ENCODE data around the gene SSX7. TPM values are rescaled to one million over a fixed set of nuclear protein-coding genes. Genes with fewer than 3 reads are reported as not detected.
"Not testable (repeated sequence)": the region's sequence is repeated elsewhere in the genome, so short reads cannot be mapped to it uniquely, and the experiment has no call there.

SSX7 gene
- total and polyA plus RNA-seq, 10 donors = not detected

GRCh38 chrX:52608961-52609360 lies 45.7 kb downstream of the SSX7 start:
- no peaks in the 10 kb centered on the region for H3K9me3 ChIP-seq
- no peak overlapping the region for H3K27ac ChIP-seq
- intact Hi-C loops (cut with DNase I; ENCODE audit: low total_unique reads) = no loop called here
- DNase-seq = no peak
- no peak overlapping the region for H3K4me3 ChIP-seq
- no peak for TF ChIP-seq CTCF (IDR thresholded peaks at IDR 0.05 in 8 of 11, conservative IDR thresholded peaks at IDR 0.05 in 3 of 11)
- no peaks in the 10 kb centered on the region for H3K36me3 ChIP-seq
- H3K4me1 ChIP-seq = no peaks in the 10 kb centered on the region
- whole genome bisulfite sequencing, 5 donors = 38 to 75% (median 62%) methylated on average over 1 of the region's 1 CpG
- no peaks in the 10 kb centered on the region for H3K27me3 ChIP-seq (replicated peaks in 1 of 7)

GRCh38 chrX:52603151-52603550 lies 51.5 kb downstream of the SSX7 start:
- H3K4me1 ChIP-seq; H3K27me3 ChIP-seq (replicated peaks in 1 of 7); intact Hi-C loops (cut with DNase I; ENCODE audit: low total_unique reads); H3K9me3 ChIP-seq; H3K4me3 ChIP-seq; H3K36me3 ChIP-seq; DNase-seq; H3K27ac ChIP-seq: not testable (repeated sequence)
- 65 to 100% (median 88%) methylated on average over 1 to 8 of the region's 8 CpGs for WGBS, 5 donors

GRCh38 chrX:52598886-52599285 lies 55.8 kb downstream of the SSX7 start:
- H3K27ac ChIP-seq = no peak overlapping the region
- no peak overlapping the region for H3K4me3 ChIP-seq
- H3K4me1 ChIP-seq = no peaks in the 10 kb centered on the region
- intact Hi-C loops (cut with DNase I; ENCODE audit: low total_unique reads) = no loop called here
- 71 to 95% (median 93%) methylated on average over 4 to 7 of the region's 7 CpGs for WGBS, 5 donors
- H3K9me3 ChIP-seq = no peaks in the 10 kb centered on the region
- no peak for DNase-seq
- H3K36me3 ChIP-seq = no peaks in the 10 kb centered on the region
- no peak for TF ChIP-seq POLR2AphosphoS5 (IDR thresholded peaks at IDR 0.05)
- no peak for TF ChIP-seq CTCF (IDR thresholded peaks at IDR 0.05 in 8 of 11, conservative IDR thresholded peaks at IDR 0.05 in 3 of 11)
- TF ChIP-seq POLR2A (IDR thresholded peaks at IDR 0.05) = no peak
- peaks cover 0 to 6% (median 0%) of the 10 kb centered on the region in 7 donors for H3K27me3 ChIP-seq (replicated peaks in 1 of 7)

GRCh38 chrX:52594658-52595057 lies 60.0 kb downstream of the SSX7 start:
- H3K4me3 ChIP-seq = no peak overlapping the region
- no peak overlapping the region for H3K27ac ChIP-seq
- H3K9me3 ChIP-seq = no peaks in the 10 kb centered on the region
- intact Hi-C loops (cut with DNase I; ENCODE audit: low total_unique reads) = no loop called here
- 87 to 96% (median 93%) methylated on average over 6 of the region's 6 CpGs for WGBS, 5 donors
- no peak for DNase-seq
- TF ChIP-seq CTCF (IDR thresholded peaks at IDR 0.05 in 8 of 11, conservative IDR thresholded peaks at IDR 0.05 in 3 of 11) = no peak
- TF ChIP-seq POLR2A (IDR thresholded peaks at IDR 0.05) = no peak
- TF ChIP-seq POLR2AphosphoS5 (IDR thresholded peaks at IDR 0.05) = no peak
- H3K36me3 ChIP-seq = no peaks in the 10 kb centered on the region
- peaks cover 0 to 6% (median 0%) of the 10 kb centered on the region in 7 donors for H3K27me3 ChIP-seq (replicated peaks in 1 of 7)
- H3K4me1 ChIP-seq = no peaks in the 10 kb centered on the region

Small RNA genes within 50 kb of the gene (small RNA-seq; reads per million reads assigned to genes)
- 0 reads per million in 4 donors for gene AL450023.3
- gene RNA5SP504 = 0 to 0.07 (median 0) reads per million in 4 donors

Other genes with a start within 250 kb of the SSX7 start
- gene XAGE1A, start 159.1 kb downstream of the SSX7 start, total RNA-seq = not detected
- gene XAGE1A, start 159.1 kb downstream of the SSX7 start, polyA plus RNA-seq = under 1 TPM in 2 of 3 donors, not detected in 1; 0.46 to 0.50 TPM
- gene XAGE1B, start 137.8 kb downstream of the SSX7 start, total RNA-seq = not detected
- gene XAGE1B, start 137.8 kb downstream of the SSX7 start, polyA plus RNA-seq = under 1 TPM in 2 of 3 donors, not detected in 1; 0.46 to 0.50 TPM
- not detected for gene SSX2, start 52.3 kb upstream of the SSX7 start, total RNA-seq
- not detected for gene SSX2, start 52.3 kb upstream of the SSX7 start, polyA plus RNA-seq
- gene SSX2B, start 96.4 kb upstream of the SSX7 start, total RNA-seq = not detected
- gene SSX2B, start 96.4 kb upstream of the SSX7 start, polyA plus RNA-seq = not detected
- gene SPANXN5, start 142.5 kb upstream of the SSX7 start, total RNA-seq = not detected
- gene SPANXN5, start 142.5 kb upstream of the SSX7 start, polyA plus RNA-seq = not detected
- gene XAGE5, start 156.4 kb upstream of the SSX7 start, total RNA-seq = not detected
- not detected for gene XAGE5, start 156.4 kb upstream of the SSX7 start, polyA plus RNA-seq
- not detected for gene XAGE3, start 213.2 kb upstream of the SSX7 start, total RNA-seq
- gene XAGE3, start 213.2 kb upstream of the SSX7 start, polyA plus RNA-seq = not detected
- 10 to 100 TPM in 6 of 7 donors, 1 to 10 TPM in 1; 9.5 to 35.6 (median 21.0) TPM for gene FAM156B, start 242.4 kb upstream of the SSX7 start, total RNA-seq
- 10 to 100 TPM; 32.8 to 90.8 (median 58.7) TPM for gene FAM156B, start 242.4 kb upstream of the SSX7 start, polyA plus RNA-seq

All from spleen (tissue), 11 donors.